IMR-90 (cell line): ENCODE measurements around the gene TMEM120A. TPM values are rescaled to one million over a fixed set of nuclear protein-coding genes. Genes with fewer than 3 reads are reported as not detected.

Experiments used
- ATAC-seq: fragments of 200-7000 bp; cut with Tn5 transposase; 2 replicates; pipeline ENCODE4 v1.9.1; 2020; ENCODE audit warnings: low read depth, mild to moderate bottlenecking, moderate library complexity
- BruUV-seq: library from RNA; stranded (reverse); fragments of 400-500 nt; replicated peaks from 2 replicates; lab custom pipeline; 2021; lab: Mats Ljungman, UMichigan
- CTCF ChIA-PET: fragments of 300-600 bp; formaldehyde crosslinking; extraction: SDS; loops from one replicate; lab custom pipeline; 2021; ENCODE audit warnings: antibody characterized with exemption; lab: Yijun Ruan, JAX
- POLR2A ChIA-PET: fragments of 300-600 bp; sonication (Branson Sonifier 250); formaldehyde crosslinking; loops from one replicate; lab custom pipeline; 2022; ENCODE audit warnings: antibody characterized with exemption; ENCODE audit not compliant: unreplicated experiment; lab: Charles Lee
- DNase-seq: peaks from one replicate; pipeline ENCODE4 v3.0.0; 2013
- H2AFZ ChIP-seq: replicated peaks from 2 replicates; pipeline ENCODE3; 2013; ENCODE audit warnings: low read length, mild to moderate bottlenecking; ENCODE audit not compliant: poor library complexity
- H2AK5ac ChIP-seq: 2 replicates; pipeline ENCODE4 v1.6.1; 2013; ENCODE audit warnings: low read depth, low read length, inconsistent platforms
- H2AK9ac ChIP-seq: replicated peaks from 2 replicates; pipeline ENCODE3; 2013; ENCODE audit warnings: mild to moderate bottlenecking, low read depth, low read length, moderate library complexity; ENCODE audit not compliant: poor library complexity
- H2BK120ac ChIP-seq: 2 replicates; pipeline ENCODE4 v1.6.1; 2013; ENCODE audit warnings: low read depth, low read length, inconsistent platforms
- H2BK15ac ChIP-seq: 3 replicates; pipeline ENCODE4 v1.6.1; 2013; ENCODE audit warnings: low read depth, low read length, inconsistent platforms
- H2BK20ac ChIP-seq: 2 replicates; pipeline ENCODE4 v1.6.1; 2013; ENCODE audit warnings: low read depth, mild to moderate bottlenecking, inconsistent platforms, low read length, moderate library complexity
- H2BK5ac ChIP-seq: 2 replicates; pipeline ENCODE4 v1.6.1; 2013; ENCODE audit warnings: mild to moderate bottlenecking, low read depth, low read length, inconsistent platforms; ENCODE audit not compliant: poor library complexity, severe bottlenecking
- H3K14ac ChIP-seq: replicated peaks from 2 replicates; pipeline ENCODE4 v1.6.1; 2013; ENCODE audit warnings: low read depth, low read length, inconsistent platforms
- H3K18ac ChIP-seq: 2 replicates; pipeline ENCODE4 v1.6.1; 2013; ENCODE audit warnings: low read depth, low read length, control low read depth
- H3K23ac ChIP-seq: 2 replicates; pipeline ENCODE4 v1.6.1; 2013; ENCODE audit warnings: low read depth, low read length, inconsistent platforms
- H3K27ac ChIP-seq: 2 replicates; pipeline ENCODE4 v1.5.1; 2013; ENCODE audit warnings: mild to moderate bottlenecking, control low read depth, low read length; ENCODE audit not compliant: insufficient read depth
- H3K27me3 ChIP-seq: 2 replicates; pipeline ENCODE4 v1.6.1; 2013; ENCODE audit warnings: low read length; ENCODE audit not compliant: control insufficient read depth, insufficient read depth
- H3K36me3 ChIP-seq: 2 replicates; pipeline ENCODE4 v1.6.1; 2013; ENCODE audit warnings: low read length, mixed read lengths; ENCODE audit not compliant: control insufficient read depth, insufficient read depth
- H3K4ac ChIP-seq: 2 replicates; pipeline ENCODE4 v1.6.1; 2013; ENCODE audit warnings: low read depth, low read length, inconsistent platforms
- H3K4me1 ChIP-seq: 2 replicates; pipeline ENCODE4 v1.6.1; 2013; ENCODE audit warnings: low read length, mixed read lengths; ENCODE audit not compliant: control insufficient read depth, insufficient read depth
- H3K4me2 ChIP-seq: 2 replicates; pipeline ENCODE4 v1.6.1; 2013; ENCODE audit warnings: low read depth, mild to moderate bottlenecking, control low read depth, low read length, moderate library complexity
- H3K4me3 ChIP-seq: 2 replicates; pipeline ENCODE4 v1.5.1; 2013; ENCODE audit warnings: low read depth, mild to moderate bottlenecking, control low read depth, low read length, moderate library complexity; ENCODE audit not compliant: insufficient read depth
- H3K56ac ChIP-seq: 2 replicates; pipeline ENCODE4 v1.6.1; 2013; ENCODE audit warnings: low read length, inconsistent platforms; ENCODE audit not compliant: insufficient read depth; ENCODE audit errors: extremely low read depth
- H3K79me1 ChIP-seq, 2 experiments: 2 replicates each; pipeline ENCODE4 v1.6.1; 2013; ENCODE audit warnings: low read length in 2 of 2, inconsistent platforms in 1 of 2, low read depth in 1 of 2
- H3K9ac ChIP-seq: 2 replicates; pipeline ENCODE4 v1.6.1; 2013; ENCODE audit warnings: low read depth, low read length, control low read depth
- H3K9me1 ChIP-seq: 2 replicates; pipeline ENCODE4 v1.6.1; 2013; ENCODE audit warnings: low read length, inconsistent platforms; ENCODE audit not compliant: insufficient read depth
- H3K9me3 ChIP-seq: 2 replicates; pipeline ENCODE4 v1.6.1; 2013; ENCODE audit warnings: low read length; ENCODE audit not compliant: control insufficient read depth, insufficient read depth
- H4K20me1 ChIP-seq: 2 replicates; pipeline ENCODE4 v1.6.1; 2013; ENCODE audit warnings: low read length, inconsistent platforms; ENCODE audit not compliant: insufficient read depth
- H4K5ac ChIP-seq: 2 replicates; pipeline ENCODE4 v1.6.1; 2013; ENCODE audit warnings: mild to moderate bottlenecking, low read depth, low read length, control low read depth
- H4K8ac ChIP-seq, 2 experiments: 2 replicates each; pipeline ENCODE4 v1.6.1; 2013; ENCODE audit warnings: low read depth in 2 of 2, low read length in 2 of 2, control low read depth in 1 of 2, inconsistent platforms in 1 of 2
- H4K91ac ChIP-seq: 2 replicates; pipeline ENCODE4 v1.6.1; 2013; ENCODE audit warnings: low read depth, low read length, inconsistent platforms; ENCODE audit not compliant: insufficient read depth
- BHLHE40 ChIP-seq: fragments of 150-350 bp; IDR thresholded peaks from 2 replicates; pipeline ENCODE4 v1.6.1; 2016; ENCODE audit warnings: mild to moderate bottlenecking, low read depth, low read length
- CEBPB ChIP-seq: IDR thresholded peaks from 2 replicates; pipeline ENCODE4 v1.6.1; 2012; ENCODE audit warnings: low read depth, low read length, improper control_type of control experiment
- CHD1 ChIP-seq: IDR thresholded peaks from 2 replicates; pipeline ENCODE4 v1.6.1; 2012; ENCODE audit warnings: low read depth, low read length, improper control_type of control experiment
- MAFK ChIP-seq: IDR thresholded peaks from 2 replicates; pipeline ENCODE4 v1.6.1; 2012; ENCODE audit warnings: low read depth, low read length, improper control_type of control experiment
- MAZ ChIP-seq: IDR thresholded peaks from 2 replicates; pipeline ENCODE4 v1.6.1; 2012; ENCODE audit warnings: low read depth, mild to moderate bottlenecking, low read length, improper control_type of control experiment, moderate library complexity, borderline replicate concordance
- MXI1 ChIP-seq: IDR thresholded peaks from 2 replicates; pipeline ENCODE4 v1.6.1; 2012; ENCODE audit warnings: low read depth, mild to moderate bottlenecking, low read length, moderate library complexity, borderline replicate concordance
- NFE2L2 ChIP-seq: fragments of 150-350 bp; IDR thresholded peaks from 2 replicates; pipeline ENCODE4 v1.6.1; 2016; ENCODE audit warnings: low read depth, mild to moderate bottlenecking, low read length
- RAD21 ChIP-seq: IDR thresholded peaks from 2 replicates; pipeline ENCODE4 v1.6.1; 2012; ENCODE audit warnings: low read length, improper control_type of control experiment
- RCOR1 ChIP-seq: IDR thresholded peaks from 2 replicates; pipeline ENCODE4 v1.6.1; 2012; ENCODE audit warnings: mild to moderate bottlenecking, low read length, improper control_type of control experiment; ENCODE audit not compliant: insufficient replicate concordance
- RFX5 ChIP-seq: IDR thresholded peaks from 2 replicates; pipeline ENCODE4 v1.8.0; 2012; ENCODE audit warnings: low read depth, mild to moderate bottlenecking, low read length, moderate library complexity
- SMC3 ChIP-seq: fragments of 150-350 bp; IDR thresholded peaks from 2 replicates; pipeline ENCODE4 v1.6.1; 2016; ENCODE audit warnings: low read depth, mild to moderate bottlenecking, antibody characterized with exemption, low read length, moderate library complexity
- WGBS, 2 experiments: methylation state at CpG; one replicate each; pipeline versions ENCODE4 v1.1.5 to v1.1.7; 2013; ENCODE audit warnings: missing lambda C conversion rate in 2 of 2; ENCODE audit not compliant: insufficient read length in 1 of 2; ENCODE audit errors: extremely low coverage in 2 of 2; 5-methylcytosine and 5-hydroxymethylcytosine counted together
- dilution Hi-C: fragments of 300-500 bp; cut with HindIII; formaldehyde crosslinking; loops from one replicate; pipeline ENCODE4 v1.14.3; 2018; ENCODE audit warnings: low sequenced_read_pairs; ENCODE audit not compliant: unreplicated experiment
- in situ Hi-C: fragments of 300-500 bp; cut with MboI; formaldehyde crosslinking; loops from 3 replicates; pipeline ENCODE4 v1.14.3; 2019; ENCODE audit warnings: low sequenced_read_pairs, inconsistent platforms, mixed read lengths
- intact Hi-C: fragments of 100-400 bp; cut with micrococcal nuclease; formaldehyde crosslinking; loops from 2 replicates; pipeline ENCODE4 v1.10.0; 2022
- polyA plus RNA-seq, 3 experiments: library from polyadenylated mRNA; depleted of rRNA; stranded (reverse); fragments of >200 nt; gene quantifications; 2 replicates each; pipeline ENCODE4 v1.2.3, GENCODE V29; 2012; ENCODE audit warnings: low replicate concordance in 1 of 3
- total RNA-seq: library from RNA; depleted of rRNA; stranded (reverse); fragments of >200 nt; gene quantifications from 2 replicates; pipeline ENCODE4 v1.2.3, GENCODE V29; 2012
- TF ChIP-seq, protein P1 (sequence below): fragments of 150-350 bp; IDR thresholded peaks from 2 replicates; pipeline ENCODE4 v1.6.1; 2016; ENCODE audit warnings: low read depth, mild to moderate bottlenecking, low read length, moderate library complexity, borderline replicate concordance
- TF ChIP-seq, protein P2 (sequence below): fragments of 150-350 bp; IDR thresholded peaks from 2 replicates; pipeline ENCODE4 v1.6.1; 2017; ENCODE audit warnings: mild to moderate bottlenecking, antibody characterized with exemption, low read length, low read depth
- TF ChIP-seq, protein P3 (sequence below): conservative IDR thresholded peaks from 2 replicates; pipeline ENCODE4 v1.5.1; 2012; ENCODE audit warnings: mild to moderate bottlenecking, low read depth, low read length, improper control_type of control experiment

The TMEM120A gene
- total and polyA plus RNA-seq, 2 of the 4 experiments (the other 2 are of a cell fraction): 32.1 to 39.3 TPM

DNA sequence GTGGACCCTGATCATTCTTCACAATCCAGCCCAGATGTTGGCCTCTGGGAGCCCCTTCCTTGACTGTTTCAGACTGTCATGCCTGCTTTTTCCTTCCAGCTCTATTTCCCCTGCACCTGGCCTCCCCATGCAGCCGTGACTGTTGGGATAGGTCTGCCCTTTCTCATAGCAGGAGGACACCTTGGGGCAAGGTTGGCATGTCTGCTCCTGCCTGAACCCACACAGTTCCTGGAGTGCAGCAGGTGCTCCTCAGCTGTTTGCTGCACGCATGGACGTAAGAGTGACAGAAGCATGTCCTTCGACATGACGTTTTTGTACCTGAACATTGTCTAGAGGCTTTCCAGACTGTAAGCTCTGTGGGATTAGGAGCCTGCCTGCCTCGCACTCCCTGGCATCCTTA lies 55.5 kb downstream of the TMEM120A start:
- Histone ChIP-seq H2BK20ac (peak overlapping the region; percentile 73), H4K91ac (0 out of 2 replicates have a peak overlapping the region, but pooled peaks have one; percentile 56), H3K23ac (no peak overlapping the region), H2BK15ac (no peak overlapping the region), H3K79me1 (peaks cover 11 to 54% of the 10 kb centered on the region in 2 experiments), H3K36me3 (peaks cover 3% of the 10 kb centered on the region; the same call in 1 of the 2 replicates), H3K14ac (no peak overlapping the region; the same call in 1 of the 2 replicates), H3K4me3 (no peak overlapping the region), H4K20me1 (no peaks in the 10 kb centered on the region; the same call in 1 of the 2 replicates), H3K18ac (no peak overlapping the region), H3K27ac (no peak overlapping the region; the same call in 1 of the 2 replicates), H2BK5ac (no peak overlapping the region), H4K5ac (peak overlapping the region; percentile 45), H3K9me1 (peaks cover 9% of the 10 kb centered on the region), H2BK120ac (peak overlapping the region; percentile 89; the same call in 1 of the 2 replicates), H2AK5ac (peak overlapping the region; percentile 47; the same call in 1 of the 2 replicates), H3K56ac (no peak overlapping the region), H3K4me1 (peaks cover 5% of the 10 kb centered on the region), H3K9ac (no peak overlapping the region), H2AFZ (no peak overlapping the region), H2AK9ac (no peak overlapping the region), H3K4ac (peak overlapping the region; percentile 83; the same call in 1 of the 2 replicates), H3K27me3 (no peaks in the 10 kb centered on the region), H3K9me3 (peaks cover 5% of the 10 kb centered on the region), H3K4me2 (no peak overlapping the region), H4K8ac (peak overlapping the region in 1 of 2 experiments; percentile 83; a peak in 1 of 4 replicates)
- CTCF ChIA-PET: interaction anchor here (0.6 kb wide), 1 partner anchor 353 kb away, joined by 3 read pairs; no protein-coding TSS in a partner anchor
- intact Hi-C loops (no loop called here), in situ Hi-C loops (no loop called here), dilution Hi-C loops (no loop called here)
- BruUV-seq: no TSS peak
- WGBS, 2 experiments: 100% methylated on average over 5 of the region's 6 CpGs; no CpG with 5 or more reads in 1 of the 2 experiments
- DNase-seq (no peak), ATAC-seq (no peak)
- TF ChIP-seq MAFK (no peak), MXI1 (no peak), CEBPB (no peak), RFX5 (no peak), CHD1 (no peak), SMC3 (no peak), RCOR1 (no peak), NFE2L2 (no peak), MAZ (no peak), RAD21 (no peak), BHLHE40 (no peak)
- TF ChIP-seq, protein P1, sequence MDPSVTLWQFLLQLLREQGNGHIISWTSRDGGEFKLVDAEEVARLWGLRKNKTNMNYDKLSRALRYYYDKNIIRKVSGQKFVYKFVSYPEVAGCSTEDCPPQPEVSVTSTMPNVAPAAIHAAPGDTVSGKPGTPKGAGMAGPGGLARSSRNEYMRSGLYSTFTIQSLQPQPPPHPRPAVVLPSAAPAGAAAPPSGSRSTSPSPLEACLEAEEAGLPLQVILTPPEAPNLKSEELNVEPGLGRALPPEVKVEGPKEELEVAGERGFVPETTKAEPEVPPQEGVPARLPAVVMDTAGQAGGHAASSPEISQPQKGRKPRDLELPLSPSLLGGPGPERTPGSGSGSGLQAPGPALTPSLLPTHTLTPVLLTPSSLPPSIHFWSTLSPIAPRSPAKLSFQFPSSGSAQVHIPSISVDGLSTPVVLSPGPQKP: no peak
- TF ChIP-seq, protein P2, sequence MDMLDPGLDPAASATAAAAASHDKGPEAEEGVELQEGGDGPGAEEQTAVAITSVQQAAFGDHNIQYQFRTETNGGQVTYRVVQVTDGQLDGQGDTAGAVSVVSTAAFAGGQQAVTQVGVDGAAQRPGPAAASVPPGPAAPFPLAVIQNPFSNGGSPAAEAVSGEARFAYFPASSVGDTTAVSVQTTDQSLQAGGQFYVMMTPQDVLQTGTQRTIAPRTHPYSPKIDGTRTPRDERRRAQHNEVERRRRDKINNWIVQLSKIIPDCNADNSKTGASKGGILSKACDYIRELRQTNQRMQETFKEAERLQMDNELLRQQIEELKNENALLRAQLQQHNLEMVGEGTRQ: no peak
- TF ChIP-seq, protein P3, sequence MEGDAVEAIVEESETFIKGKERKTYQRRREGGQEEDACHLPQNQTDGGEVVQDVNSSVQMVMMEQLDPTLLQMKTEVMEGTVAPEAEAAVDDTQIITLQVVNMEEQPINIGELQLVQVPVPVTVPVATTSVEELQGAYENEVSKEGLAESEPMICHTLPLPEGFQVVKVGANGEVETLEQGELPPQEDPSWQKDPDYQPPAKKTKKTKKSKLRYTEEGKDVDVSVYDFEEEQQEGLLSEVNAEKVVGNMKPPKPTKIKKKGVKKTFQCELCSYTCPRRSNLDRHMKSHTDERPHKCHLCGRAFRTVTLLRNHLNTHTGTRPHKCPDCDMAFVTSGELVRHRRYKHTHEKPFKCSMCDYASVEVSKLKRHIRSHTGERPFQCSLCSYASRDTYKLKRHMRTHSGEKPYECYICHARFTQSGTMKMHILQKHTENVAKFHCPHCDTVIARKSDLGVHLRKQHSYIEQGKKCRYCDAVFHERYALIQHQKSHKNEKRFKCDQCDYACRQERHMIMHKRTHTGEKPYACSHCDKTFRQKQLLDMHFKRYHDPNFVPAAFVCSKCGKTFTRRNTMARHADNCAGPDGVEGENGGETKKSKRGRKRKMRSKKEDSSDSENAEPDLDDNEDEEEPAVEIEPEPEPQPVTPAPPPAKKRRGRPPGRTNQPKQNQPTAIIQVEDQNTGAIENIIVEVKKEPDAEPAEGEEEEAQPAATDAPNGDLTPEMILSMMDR: no peak
- POLR2A ChIA-PET: interaction anchor here (0.6 kb wide), 1 partner anchor 184 kb away, joined by 14 read pairs; no protein-coding TSS in a partner anchor
